Measurements from ENCODE around the gene SSR4.

DNA sequence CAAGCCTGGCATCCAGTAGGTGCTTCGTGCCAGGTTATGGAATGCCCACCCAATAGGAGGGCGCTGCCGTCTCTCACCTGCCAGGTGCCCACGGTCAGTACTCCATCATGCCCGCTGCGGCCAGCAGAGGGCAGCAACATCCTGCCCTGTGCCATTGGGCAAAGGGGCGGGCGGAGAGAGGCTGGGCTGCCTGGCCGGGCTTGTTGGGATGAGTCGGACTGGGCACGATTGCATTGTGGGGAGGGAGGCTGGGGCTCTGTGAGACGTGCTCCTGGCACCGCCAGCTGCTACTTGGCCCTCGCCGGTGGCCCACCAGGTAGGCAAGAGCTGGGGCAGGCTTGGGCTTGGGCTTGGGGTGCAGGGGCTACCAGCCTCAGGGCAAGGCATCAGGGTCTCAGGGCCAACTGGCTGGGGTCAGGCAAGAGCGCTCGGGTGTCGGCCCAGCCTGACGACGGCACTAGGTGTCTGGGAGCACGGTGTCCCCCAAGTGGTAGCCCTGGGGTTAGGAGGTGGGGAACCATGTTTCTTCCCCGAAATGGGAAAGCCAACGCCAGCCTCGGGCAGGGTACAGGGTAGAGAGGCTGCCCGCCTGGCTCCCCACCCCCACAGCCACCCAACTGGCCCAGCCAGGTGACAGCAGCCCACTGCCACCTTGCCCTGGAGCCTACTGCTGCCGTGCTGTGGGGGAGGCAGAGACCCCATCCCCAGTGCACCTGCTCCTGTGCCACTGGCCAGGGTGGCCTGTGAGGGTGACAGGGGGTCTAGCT lies 30.3 kb upstream of the SSR4 start, which contains the start of gene PLXNB3:
- TF ChIP-seq CTCF (IDR thresholded peaks at IDR 0.05; ENCODE audit: low read length) = peak; percentile 71
- no peak for TF ChIP-seq EZH2 (IDR thresholded peaks at IDR 0.05; ENCODE audit: borderline replicate concordance, low read length)
